Measurements from ENCODE around the gene CYB561D2.
A peak's percentile ranks its signal among the peaks of the same experiment; 100 is the strongest.

CYB561D2 gene

DNA sequence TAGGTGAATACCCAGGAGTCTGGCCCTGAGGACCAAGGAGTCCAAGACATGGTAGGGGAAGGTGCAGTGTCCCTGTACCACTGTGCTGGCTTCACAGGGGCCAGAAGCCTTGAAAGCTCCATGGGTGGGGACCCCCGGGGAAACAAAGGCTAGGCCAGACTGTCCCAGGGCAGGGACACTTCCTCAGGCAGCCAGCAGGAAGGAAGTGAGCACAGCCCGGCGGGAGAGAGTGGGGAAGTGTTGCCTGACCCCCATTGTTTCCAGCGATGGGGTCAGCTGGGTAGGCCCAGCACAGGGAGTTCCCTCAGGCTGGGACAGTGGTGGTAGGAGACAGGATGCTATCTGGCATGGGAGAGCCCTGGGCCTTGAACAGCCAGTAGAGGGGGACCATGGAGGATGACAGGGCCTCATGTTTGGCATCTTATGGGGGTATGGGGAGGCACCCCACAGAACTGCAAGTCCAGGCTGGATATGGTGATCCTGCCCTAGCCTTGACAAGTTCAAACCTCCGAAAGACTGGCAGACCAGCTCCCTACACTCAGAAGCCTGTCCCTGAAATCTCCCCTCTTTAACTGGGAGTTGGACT, 27.0 kb upstream of the CYB561D2 start:
- no peak for DNase-seq

DNA sequence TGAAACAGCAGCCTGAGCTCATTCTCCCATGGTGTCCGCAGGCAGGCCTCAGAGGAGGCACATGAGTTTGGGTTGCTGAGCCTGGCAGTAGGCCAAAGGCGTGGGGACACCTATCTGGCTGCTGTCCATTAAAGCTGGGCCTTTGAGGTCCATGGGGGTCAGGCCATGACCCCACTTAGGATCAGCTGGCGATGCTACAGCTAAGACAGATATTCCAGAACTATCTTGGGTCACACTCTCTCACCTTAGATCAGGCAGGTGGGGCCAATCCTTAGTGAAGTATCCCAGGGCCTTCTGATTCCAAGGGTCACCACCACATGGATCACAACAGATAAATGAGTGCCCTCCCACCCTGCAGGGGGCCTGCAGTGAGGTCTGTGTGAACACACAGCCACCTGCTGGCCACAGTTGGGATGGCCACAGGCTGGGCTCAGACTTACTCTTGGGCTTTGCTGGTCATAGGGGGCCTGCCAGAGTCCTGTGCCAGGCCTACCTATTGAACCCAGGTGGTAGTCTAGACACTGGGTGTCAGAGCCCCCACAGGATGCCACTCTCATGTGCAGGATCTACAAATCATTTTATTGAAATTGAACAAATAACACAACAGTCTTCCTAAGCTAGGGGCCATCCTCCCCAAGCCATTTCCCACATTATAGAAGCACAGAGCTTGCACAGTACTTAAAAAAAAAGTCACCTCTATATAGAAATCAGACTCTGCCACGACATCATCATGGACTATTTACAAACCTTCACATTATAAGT, 26.1 kb upstream of the CYB561D2 start:
- DNase-seq = peak in 3 of 4 experiments; percentile 30 to 43 (median 35)

DNA sequence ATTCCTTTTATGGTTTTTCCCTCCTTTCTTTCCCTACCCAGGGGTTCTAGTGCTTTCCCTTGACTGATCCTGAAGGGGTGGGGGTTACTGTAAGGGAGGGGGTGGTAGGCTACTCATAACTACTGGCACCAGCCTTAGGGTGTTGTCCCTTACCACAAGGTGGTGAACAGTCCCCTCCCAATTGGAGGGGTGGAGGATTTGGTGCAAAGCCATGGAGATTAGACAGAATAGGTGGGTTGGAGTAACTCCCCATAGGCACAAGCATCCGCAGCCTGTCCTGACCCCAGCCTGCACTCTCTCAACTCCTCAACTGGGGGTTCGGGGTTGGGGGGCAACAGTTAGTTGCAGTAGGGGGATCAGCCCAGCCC, 25.6 kb upstream of the CYB561D2 start:
- no peak for DNase-seq

DNA sequence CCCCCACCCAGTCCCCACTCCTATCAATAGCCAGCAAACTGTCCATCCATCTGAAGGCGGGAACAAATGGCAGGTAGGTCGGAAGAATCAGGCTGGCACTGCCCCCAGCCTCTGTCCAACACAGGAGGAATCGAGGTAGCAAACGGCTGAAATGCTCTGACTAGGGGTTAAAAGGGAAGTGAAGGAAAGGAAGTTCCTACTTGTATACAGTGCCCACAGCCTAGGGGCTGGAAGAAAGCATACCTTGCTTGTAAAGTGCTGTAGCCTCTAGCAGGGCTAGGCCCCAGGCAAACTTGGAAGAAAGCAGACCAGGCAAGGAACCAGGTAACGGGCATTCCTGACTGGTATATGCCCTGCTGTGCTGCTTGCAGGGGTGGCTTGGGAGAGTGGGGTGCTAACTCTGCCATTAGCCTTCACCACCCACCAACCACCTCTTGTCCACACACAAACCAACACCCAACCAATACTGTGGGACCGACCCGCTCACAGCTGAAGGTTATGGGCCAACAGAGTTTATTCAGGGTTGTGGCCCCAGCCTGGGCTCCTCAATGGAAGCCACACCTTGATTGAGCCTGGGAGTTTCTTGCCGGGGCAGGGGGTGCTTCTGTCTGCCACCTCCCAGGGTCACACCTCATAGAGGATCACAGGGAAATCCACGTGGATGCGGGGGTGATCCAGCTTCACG, 25.0 kb upstream of the CYB561D2 start:
- no peak for DNase-seq

DNA sequence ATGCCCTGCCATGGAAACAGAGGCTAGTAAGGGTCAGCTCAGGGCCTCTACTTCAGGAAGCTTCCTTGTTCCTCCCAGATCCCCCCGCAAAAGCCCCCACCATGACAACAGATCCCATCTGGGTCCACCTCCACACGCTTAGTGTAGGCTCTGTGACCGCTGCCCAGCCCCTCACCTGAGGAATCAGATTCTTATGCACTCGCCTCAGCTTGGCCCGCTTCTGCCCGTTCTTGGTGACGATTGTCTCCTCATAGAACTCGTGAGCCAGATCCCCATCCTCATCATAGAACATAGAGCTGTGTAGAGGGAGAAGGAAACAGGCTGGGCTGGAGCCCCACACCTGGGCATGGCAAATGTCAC, 24.5 kb upstream of the CYB561D2 start:
- DNase-seq = no peak

DNA sequence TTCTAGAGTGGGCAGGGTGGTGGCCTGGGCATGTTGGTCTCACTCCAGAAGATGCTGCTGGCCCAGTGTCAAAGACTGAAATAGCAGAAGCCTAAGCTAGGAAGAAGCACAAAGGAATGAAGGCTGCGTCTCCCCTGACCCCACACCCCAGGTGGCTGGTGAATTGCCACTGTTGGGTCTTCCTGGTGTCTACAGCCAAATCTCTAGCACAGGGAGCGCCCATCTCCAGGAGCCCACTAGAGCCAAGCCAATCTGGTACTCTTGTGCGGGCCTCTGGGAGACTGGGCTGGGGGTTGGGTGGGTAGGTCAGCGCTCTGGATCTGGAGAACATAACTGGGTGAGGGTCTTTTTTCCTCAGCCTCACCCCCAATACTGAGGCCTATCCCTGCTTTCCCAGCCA, 23.5 kb upstream of the CYB561D2 start:
- DNase-seq = no peak

DNA sequence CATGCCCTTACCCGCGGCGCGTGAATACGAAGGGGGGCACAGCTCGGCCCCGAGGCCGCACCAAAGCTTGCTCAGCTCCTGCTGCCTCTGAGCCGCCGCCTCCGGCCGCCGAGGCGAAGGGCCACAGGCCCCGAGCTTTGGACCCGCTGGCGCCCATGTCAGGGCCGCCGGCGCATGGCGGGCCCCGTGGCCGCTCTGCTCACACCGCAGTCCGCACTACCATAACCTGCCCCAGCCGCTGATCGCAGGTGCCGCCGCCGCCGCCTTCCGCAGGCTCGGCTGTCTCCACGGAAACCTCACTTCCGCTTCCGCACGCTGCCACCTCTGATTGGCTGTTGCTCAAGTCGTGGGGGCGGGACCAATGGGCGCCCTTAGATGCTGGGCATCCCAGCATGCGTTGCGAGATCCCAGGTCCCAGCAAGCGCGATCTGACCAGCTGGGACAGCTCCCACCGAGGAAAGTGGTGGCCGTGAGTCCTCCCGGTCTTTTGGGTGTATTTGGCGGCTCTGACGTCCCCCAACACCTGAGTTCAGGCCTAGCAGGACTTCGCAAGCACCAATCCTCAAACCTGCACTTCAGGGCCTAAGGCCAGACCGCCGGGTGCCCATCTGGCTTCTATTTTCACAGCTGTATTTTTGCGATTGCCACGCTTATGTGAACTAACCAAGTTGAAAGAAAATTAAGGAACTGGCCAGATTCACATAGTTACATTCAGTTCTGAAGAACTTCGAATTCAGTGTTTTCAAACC, 22.5 kb upstream of the CYB561D2 start, which contains the start of gene TUSC2:
Gene TUSC2, minus strand, starts transcription at position 281 of the 749 bp plus-strand sequence. Its CDS starts 124 bp downstream, at position 157.
- DNase-seq = peak; percentile 83 to 90 (median 86)

DNA sequence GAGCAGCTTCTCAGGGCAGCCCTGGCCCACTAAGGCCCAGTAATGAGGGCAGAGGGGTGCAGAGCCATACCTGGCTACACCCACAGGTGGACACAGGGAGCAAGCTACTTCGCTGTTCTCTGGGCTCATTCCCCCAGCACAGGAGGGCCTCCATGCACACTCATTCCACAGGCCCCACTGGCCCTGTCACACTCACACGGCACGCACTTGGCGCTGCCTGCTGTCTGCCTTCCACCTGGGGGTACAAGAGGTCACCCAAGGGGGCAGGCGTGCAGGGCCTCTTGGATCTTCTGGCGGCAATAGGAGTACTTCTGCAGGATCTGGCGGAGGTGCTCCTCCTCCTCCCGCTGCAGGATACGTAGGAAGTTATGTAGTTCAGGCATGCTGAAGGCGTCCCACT, 20.3 kb upstream of the CYB561D2 start:
- no peak for DNase-seq

DNA sequence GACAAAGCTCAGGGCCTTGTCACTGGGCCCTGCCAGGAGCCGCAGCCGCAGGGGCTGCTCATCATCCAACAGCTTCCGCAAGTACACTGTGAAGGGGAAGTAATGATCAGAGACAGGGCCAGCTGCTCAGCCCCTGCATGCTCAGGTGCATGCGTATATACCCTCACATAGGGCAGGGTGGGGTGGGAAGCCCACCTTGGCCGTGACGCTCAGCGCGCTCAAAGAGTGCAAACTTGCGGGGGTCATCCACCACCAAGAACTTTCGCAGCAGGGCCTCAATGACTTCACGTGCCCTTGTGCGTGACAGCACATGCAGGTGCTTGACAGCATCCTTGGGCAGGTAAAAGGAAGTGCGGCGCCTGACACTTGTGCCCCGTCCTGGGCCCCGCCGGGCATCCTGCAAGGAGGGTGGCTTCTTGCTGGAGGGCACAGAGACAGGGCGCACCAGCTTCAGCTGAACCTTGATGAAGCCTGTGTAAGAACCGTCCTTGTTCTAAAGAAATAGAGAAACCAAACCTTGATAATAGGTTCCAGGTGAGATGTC, 19.2 kb upstream of the CYB561D2 start:
- DNase-seq = no peak

DNA sequence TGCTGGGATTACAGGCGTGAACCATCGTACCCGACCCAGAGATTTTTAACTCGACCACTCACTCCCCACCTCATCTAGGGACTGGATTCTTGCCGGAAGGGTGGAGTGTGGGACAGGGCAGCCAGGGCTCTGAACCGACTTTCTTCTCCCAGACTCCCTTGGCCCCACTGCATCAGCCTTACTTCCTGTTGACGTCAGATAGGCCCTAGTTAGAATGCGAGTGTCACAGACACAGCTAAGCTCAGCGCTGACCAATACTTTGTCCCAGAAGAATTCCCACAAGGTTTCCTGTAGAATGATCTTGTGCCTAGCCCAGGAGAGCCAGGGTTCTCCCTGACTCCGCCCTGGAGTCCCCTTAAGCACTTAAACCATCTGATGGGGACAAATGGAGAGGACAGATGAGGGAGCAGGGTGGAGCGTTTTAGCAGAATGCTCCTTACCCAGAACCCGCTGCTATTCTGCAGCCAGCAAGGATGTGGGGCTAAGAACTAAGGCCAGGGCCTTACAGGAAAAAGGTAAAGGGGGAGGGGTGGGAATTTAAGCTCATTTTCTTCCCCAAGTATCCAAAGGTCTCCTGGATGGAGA, 16.8 kb upstream of the CYB561D2 start:
- DNase-seq = no peak

DNA sequence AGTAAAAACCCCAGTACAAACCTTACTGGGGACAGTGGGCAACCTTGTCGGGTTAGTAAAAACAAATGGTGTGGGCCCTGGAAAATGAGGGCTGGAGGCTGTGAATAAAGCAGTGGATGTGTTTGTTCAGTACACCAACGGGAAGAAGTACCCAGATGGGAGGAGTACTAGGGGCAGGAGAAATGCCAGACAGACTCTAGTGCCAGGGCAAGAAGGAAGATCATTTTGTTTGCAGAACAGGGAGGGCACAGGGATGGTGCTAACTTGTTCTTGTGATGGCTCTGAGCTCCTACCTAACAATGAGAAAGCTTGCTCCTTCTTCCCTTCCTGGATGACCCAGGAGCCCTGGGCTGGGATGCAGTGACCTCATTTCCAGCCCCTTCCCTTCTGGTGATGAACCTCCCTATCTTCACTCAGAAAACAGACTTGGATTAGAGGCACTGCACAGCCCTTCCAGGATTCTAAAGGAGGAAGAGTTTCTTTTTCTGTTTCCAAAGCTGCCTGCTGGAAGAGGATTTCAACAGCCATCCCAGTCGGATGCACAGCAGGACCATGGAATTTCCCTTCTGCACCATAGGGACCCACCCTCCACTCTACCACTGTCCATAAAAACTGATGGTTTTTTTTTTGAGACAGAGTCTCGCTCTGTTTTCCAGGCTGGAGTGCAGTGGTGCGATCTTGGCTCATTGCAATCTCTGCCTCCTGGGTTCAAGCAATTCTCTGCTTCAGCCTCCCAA, 16.2 kb upstream of the CYB561D2 start:
- no peak for DNase-seq

DNA sequence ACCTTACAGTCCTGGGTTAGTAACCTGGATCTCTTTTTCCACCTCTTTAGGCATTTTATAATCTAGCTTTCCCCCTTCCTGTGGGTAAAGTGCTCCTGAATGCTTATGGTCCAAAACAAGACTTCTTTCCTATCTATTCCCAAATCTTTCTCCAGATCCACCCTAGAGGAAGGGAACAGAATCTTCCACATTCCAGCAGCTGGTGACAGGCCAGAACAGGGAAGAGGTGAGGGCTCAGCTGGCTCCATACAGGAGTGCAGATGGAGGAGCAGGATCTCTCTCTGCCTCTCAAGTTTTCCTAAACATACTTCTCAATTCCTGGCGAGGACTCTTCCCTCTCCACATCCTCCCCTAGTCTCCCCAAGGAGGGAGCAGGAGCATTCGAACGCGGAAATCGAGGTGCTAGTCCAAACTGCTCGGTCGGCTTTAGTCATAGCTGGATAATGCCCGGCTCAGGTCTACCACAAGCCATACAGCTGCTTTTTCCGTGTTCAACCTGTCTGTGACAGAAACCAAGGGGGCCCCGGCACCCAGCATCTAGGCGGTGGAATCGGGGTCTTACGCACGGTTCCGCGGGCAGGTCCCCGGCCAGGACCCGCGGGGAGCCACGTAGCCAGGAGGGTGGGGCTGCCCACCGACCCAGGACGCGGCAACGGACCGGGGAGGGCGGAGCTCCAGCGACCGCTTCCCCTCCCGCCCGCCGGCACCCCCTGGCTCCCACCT, 14.0 kb upstream of the CYB561D2 start:
- peak; percentile 46 to 66 (median 58) for DNase-seq

DNA sequence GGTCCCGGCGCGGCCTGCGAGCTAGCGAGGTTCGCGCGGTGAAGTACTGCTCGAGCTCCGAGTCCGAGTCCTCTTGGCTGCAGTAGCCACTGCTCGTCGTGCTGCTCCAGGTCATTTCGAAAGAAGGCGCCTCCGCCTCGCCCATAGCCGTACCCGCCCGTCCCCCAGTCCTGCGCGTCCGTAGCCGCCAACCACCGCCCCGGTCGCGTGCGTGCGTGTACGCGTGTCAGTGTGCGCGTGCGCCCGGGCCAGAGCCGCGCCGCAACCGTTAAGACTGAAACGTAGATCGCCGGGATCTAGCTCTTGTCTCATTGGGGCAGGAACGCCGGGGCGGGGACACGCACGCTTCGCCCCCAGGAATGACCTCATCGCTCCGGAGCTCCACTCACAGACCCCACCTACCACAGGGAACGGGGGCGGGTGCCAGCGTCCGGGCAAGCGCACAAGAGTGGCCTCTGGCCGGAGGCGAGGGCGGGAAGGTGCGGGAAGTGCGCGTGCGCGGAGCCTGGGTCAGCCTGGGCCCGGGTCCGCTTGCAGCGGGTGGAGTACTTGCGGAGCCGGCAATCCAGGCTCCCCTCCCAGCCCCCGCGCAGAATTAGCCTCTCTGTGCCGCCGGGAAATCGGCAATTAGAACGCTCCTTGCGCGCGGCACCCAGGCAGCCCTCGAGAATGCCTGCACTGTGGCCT, 13.3 kb upstream of the CYB561D2 start:
- DNase-seq = peak; percentile 81 to 90 (median 85)

DNA sequence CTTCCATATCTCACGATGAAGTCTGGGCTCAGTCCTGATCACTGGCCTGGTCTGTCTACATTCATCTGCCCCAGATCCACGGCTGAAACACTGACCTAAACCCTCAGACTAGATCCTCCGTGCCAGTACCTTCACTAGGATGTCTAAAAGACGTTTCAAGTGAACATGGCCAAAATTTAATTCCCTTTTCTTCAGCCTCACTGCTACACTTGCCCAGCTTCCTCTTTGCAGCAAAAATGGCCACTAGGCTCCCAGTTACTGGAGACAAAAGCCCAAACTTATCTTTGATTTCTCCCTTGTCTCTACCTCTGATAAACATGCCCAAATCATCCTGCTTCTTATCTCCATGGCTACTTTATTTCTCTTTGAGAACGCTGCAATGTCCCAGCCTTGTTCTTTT, 11.7 kb upstream of the CYB561D2 start:
- no peak for DNase-seq

DNA sequence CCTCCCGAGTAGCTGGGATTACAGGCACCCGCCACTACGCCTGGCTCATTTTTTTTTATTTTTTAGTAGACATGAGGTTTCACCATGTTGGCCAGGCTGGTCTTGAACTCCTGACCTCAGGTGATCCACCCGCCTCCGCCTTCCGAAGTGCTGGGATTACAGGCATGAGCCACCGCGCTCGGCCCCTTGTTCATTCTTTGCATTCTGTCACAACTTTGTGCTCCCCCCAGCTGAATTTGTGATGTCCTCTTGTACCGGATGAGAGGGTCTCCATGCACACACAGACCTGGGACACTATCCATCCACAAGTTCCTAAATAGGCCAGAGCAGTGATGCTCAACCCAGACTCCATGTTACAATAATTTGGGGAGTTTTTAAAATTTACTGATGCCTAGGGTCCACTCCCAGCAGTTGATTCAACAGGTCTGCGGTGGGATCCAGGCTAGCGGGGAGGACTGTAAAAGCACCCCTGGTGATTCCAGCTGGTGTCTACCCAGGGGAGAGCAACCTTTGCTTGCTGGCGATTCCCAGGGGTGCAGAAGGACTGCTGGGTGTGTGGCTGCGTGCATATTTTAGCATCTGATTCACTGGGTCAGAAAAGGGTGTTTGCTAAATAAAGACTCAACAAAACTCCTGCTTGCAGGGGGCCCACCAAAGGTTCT, 11.0 kb upstream of the CYB561D2 start:
- DNase-seq = no peak

DNA sequence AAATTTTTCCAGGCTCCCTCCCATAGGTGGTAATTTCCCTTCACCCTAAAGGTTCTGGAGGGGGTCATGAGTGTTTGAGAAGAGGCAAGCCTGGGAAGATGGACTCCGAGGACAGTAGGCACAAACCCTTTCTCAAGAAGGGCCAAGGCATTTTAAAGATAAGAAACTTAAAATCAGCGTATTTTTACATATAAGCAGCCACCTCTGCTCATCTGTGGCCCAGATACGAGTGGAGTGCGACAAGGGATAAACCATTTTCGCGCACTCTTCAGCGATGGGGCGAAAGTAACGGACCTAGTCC, 10.6 kb upstream of the CYB561D2 start:
- DNase-seq = no peak

DNA sequence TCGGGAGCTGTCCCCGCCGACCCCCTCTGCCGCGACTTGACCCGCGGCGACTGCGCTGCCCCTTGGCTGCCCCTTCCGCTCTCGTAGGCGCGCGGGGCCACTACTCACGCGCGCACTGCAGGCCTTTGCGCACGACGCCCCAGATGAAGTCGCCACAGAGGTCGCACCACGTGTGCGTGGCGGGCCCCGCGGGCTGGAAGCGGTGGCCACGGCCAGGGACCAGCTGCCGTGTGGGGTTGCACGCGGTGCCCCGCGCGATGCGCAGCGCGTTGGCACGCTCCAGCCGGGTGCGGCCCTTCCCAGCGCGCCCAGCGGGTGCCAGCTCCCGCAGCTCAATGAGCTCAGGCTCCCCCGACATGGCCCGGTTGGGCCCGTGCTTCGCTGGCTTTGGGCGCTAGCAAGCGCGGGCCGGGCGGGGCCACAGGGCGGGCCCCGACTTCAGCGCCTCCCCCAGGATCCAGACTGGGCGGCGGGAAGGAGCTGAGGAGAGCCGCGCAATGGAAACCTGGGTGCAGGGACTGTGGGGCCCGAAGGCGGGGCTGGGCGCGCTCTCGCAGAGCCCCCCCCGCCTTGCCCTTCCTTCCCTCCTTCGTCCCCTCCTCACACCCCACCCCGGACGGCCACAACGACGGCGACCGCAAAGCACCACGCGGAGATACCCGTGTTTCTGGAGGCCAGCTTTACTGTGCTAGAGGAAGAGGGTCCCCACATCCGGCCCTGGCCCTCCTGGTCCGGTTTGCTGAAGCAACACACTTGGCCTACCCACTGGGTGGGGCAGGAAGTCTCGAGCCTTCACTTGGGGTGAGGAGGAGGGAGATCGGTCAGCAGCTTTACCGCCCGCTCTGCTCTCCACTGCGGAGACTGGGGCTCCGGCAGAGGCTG, 10.0 kb upstream of the CYB561D2 start, which contains the start of gene RASSF1:
Gene RASSF1, minus strand, starts transcription at position 389 of the 882 bp plus-strand sequence. Its CDS starts 31 bp downstream, at position 358.
- peak; percentile 23 to 43 (median 32) for DNase-seq

DNA sequence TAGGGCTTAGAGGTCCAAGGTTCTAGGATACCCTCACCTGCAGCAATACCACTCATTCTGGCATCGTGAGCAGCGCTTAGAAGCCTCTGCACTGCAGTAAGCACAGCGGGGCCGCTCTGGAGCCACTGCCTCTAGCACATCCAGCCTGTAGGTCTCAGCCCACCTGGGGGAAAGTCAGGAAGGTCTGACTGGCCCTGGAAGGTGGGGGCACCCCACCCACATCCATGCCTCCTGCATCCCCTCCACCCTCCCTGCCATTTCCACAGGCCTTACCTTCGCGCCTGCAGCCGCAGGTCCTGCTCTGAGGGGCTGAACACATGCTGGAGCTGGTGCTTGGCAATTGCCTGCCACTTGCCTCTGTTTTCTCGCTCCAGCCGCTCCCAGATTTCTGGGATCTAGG, 9.1 kb upstream of the CYB561D2 start:
- DNase-seq = no peak

Data from activated CD4-positive, CD25-positive, alpha-beta regulatory T cell (primary cell).